NB4 (cell line): ENCODE results near the gene NLRP11.

Experiments used
- DNase-seq: peaks from one replicate; pipeline ENCODE4 v3.0.0; 2010; ENCODE audit warnings: low read depth
- H3K4me3 ChIP-seq: one replicate; pipeline ENCODE4 v1.5.1; 2011; ENCODE audit warnings: mild to moderate bottlenecking, low read depth, low read length, moderate library complexity
- CTCF ChIP-seq: IDR thresholded peaks from one replicate; pipeline ENCODE4 v1.5.1; 2012; ENCODE audit warnings: low read depth, low read length
- MAX ChIP-seq: IDR thresholded peaks from 2 replicates; pipeline ENCODE4 v1.6.1; 2011; ENCODE audit warnings: low read depth, low read length
- MYC ChIP-seq: IDR thresholded peaks from 2 replicates; pipeline ENCODE4 v1.6.1; 2011; ENCODE audit warnings: low read depth, low read length
- POLR2A ChIP-seq: IDR thresholded peaks from 2 replicates; pipeline ENCODE4 v1.6.1; 2011; ENCODE audit warnings: mild to moderate bottlenecking; ENCODE audit not compliant: insufficient read length; ENCODE audit errors: extremely low read depth

NLRP11 gene

GRCh38 chr19:55858401-55858800 is 26.6 kb upstream of the NLRP11 start:
- no peak for DNase-seq
- TF ChIP-seq MYC: no peak
- no peak for TF ChIP-seq CTCF
- no peak for TF ChIP-seq MAX
- TF ChIP-seq POLR2A: no peak
- no peak overlapping the region for H3K4me3 ChIP-seq

GRCh38 chr19:55857974-55858373 is 26.2 kb upstream of the NLRP11 start:
- DNase-seq: no peak
- no peak for TF ChIP-seq MAX
- no peak for TF ChIP-seq MYC
- TF ChIP-seq CTCF: no peak
- no peak for TF ChIP-seq POLR2A
- no peak overlapping the region for H3K4me3 ChIP-seq

GRCh38 chr19:55857149-55857548 is 25.4 kb upstream of the NLRP11 start:
- no peak overlapping the region for H3K4me3 ChIP-seq
- DNase-seq: peak; percentile 10
- TF ChIP-seq POLR2A: no peak

GRCh38 chr19:55855160-55855559 is 23.4 kb upstream of the NLRP11 start:
- DNase-seq: no peak
- no peak for TF ChIP-seq MYC
- TF ChIP-seq CTCF: no peak
- TF ChIP-seq MAX: no peak
- TF ChIP-seq POLR2A: no peak
- H3K4me3 ChIP-seq: no peak overlapping the region

GRCh38 chr19:55838906-55839305 is 7.1 kb upstream of the NLRP11 start:
- DNase-seq: no peak
- TF ChIP-seq MAX (no peak), MYC (no peak), CTCF (no peak), POLR2A (no peak)
- H3K4me3 ChIP-seq: no peak overlapping the region

- no peak for TF ChIP-seq POLR2A
- DNase-seq: no peak
Measured at GRCh38 chr19:55838251-55838650, 6.5 kb upstream of the NLRP11 start.

GRCh38 chr19:55836340-55836739 is 4.5 kb upstream of the NLRP11 start, which contains the start of gene NLRP4:
TSS of gene NLRP4 (plus strand) at chr19:55836540. CDS start at chr19:55852081, 15,541 bp downstream.
- TF ChIP-seq MAX (no peak), POLR2A (no peak), MYC (no peak), CTCF (no peak)
- DNase-seq: no peak
- no peak within 1 kb of the TSS for H3K4me3 ChIP-seq

More at GRCh38 chr19:55838251-55838650, 6.5 kb upstream of the NLRP11 start:
- H3K4me3 ChIP-seq: no peak overlapping the region
